T-helper 2 cell treated with Interferon-gamma antibody and Interleukin-4, amounts not matched to agents 100 ng/mL and 5 ng/mL, for 36 hours (primary cell): ENCODE data around the gene NTF3. TPM values are rescaled to one million over a fixed set of nuclear protein-coding genes. Genes with fewer than 3 reads are reported as not detected.

Experiments used
- intact Hi-C: fragments of 100-400 bp; cut with micrococcal nuclease; formaldehyde crosslinking; loops from one replicate; pipeline ENCODE4 v1.15.1; 2023
- total RNA-seq: library from RNA; stranded (reverse); gene quantifications from 2 replicates; pipeline ENCODE4 v1.2.3, GENCODE V29; 2022

NTF3 gene
- total RNA-seq, 1 donor from 2014 or later, result not detected

DNA sequence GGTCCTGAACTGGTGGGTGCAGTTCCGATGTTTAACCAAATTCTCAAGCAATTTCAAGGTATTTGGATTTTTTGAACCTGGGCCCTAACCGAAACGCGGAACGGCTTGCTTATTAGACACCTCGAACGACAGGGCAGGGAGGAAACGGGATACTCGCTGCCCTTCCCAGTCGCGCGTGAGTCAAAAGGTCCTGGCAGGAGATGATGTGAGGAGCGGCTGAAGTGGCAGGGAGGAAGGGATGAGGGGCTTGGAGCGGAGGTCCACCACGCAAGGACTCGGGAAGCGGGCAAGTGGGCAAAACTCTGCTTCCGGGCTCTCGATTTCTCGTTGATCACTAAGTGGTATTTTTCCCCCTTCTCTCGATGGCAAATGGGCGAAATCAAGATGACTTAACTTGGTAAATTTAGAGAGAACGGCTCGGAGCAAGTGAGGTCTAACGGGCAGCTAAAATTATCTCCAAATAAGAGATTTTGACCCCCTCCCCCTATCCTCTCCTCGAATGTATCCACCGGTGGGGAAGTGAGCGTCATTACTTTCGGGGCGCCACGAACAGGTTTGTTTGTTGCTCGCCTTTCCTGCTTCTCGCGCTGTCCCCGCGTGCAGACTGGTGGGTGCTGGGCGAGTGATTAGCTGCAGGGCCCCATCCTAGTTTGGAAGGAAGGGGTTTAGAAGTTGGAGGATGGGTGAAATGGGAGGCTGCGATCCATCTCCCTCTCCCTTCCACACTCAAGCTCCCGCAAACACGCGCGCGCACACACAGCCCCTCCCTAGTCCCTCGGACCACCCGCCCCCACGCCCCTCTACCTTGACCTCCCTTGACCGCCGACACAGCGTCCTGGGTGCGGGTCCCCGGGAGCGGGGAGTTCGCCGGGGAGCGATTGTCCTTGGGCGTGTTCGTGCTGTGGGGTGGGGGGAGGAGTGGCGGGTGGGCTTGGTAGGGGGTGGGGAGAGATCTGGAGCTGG lies 986 bp upstream of the NTF3 start:
- intact Hi-C loops, result no loop called here

DNA sequence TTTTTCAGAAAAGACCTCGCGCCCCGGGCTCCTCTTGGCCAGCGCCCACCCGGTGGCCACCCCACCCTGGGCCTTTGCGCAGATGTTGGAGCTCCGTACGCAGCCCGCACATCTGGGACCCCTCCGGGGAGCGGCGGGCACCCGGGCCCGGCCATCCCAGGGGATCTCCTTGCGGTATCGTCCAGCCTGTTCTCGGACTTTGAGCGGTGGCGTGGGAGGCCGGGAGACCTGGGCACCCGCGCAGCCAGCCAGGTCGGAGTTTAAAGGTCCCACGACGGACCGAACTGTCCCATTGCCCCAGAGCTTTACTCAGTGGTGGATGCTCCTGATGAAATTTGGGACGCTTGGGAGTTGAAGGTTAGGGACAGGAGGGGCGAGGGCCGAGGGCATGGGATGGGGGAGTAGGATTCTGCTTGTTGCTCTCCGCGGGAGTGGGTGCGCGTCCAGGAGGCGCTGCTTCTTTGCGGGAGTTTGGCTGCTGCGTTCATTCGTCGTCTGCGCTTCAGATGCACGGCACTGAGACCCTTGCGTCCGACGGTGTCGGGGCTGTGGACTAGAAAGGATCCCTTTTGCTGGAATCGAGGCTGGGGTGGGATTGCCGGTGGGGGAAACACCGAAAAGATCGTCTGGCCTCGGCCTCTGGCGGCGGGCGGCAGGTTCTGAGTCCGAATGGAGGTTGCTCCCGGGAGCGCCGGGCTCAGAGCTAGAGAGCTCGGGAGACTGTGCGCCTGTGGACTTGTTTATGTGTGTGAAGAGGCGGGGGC lies 1.4 kb downstream of the NTF3 start:
- intact Hi-C loops, result no loop called here

DNA sequence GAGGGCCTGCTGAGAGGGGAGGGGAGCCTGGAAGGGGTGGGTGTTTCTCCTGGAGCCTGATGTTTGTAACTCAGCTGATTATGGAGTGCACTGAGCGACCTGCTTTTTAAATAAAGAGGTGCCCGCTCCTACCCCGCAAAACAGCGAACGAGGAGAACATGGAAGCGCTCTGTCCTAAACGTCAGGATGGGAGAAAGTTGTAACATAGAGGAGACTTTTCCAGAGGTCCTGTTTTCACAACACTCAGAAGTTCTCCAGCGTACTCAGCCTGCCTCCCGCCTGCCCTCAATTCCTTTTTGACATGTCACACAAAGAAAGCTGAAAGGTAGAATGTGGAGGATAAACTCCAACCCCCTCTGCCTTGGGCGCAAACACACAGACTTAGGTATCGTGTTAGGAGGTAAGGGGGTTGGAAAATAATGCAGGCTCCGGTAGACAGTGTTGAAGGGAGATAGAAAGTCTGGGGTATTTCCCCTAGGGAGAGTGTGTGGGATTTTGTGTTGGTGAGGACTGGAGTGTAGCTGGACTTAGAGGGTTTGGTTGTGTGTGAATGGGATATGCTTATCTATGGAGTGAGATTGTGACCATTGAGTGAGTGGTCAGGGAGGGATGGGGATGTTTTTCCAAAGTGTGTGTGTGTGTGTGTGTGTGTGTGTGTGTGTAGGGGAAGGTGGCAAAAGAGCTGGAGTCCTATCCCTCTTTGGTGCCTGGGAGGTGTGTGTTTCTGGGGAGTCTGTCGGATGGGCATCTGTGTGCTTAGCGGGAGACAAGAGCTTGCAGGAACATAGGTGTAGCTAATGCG lies 2.1 kb downstream of the NTF3 start:
- intact Hi-C loops, result no loop called here

DNA sequence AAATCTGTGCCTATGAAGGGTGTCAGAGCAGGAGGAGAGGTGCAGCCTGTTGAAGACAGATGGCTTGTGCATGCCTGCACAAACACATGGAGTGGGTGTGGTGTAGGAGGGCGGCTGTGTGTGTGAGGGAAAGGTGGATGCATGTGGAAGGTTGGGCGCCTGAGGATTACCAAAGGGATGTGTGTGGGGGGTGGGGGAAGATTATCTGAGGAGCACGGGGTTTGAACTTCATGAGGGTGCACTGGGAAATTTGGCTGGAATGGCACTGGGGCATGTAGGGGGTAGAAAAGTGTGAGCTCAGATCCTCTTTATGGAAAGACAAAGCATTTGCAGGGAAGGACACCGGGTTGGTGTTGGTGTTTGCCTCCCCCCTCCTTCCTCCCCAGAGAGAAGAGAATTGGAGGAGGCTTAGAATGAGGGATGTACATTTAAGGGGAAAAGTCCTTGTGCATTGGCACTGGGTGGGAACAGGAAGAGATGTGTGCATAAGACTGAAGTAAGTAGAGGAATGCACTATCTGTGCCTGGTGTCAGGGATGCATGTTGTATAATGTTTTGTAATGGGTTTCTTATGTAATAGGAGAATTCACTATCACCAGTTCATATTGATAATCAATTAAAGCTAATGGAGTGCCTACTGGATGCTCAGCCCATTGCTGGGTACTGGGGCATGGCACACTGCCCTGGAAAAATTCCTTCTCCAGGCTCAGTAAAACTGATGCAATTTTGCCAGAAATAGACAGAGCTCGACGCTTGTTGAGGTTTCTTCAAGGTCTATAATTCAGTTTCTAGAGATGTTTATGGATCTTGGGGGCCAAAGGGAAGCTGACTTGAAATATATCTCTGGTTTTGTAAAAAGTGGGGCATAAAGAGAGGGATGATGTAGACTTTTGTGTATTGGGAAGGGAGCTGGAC lies 3.0 kb downstream of the NTF3 start:
- intact Hi-C loops, result no loop called here

DNA sequence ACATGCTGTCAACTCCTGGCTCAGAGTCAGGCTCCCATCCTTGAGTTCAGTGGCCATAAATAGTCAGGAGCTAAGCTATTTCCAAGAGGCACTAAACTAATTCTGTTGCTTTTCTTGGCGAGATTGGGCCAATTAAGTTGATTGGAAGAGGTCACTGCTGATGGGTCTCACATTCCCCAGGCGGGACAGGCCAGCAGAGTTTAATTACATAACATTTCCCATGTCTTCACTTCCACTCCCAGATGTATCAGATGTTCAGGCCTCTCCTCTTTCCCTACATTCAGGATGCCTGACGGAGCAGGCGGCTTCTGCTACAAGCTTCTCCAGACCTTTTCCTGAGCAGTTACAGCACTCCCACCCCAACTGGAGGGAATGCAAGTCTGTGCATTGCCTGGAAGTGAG lies 5.3 kb downstream of the NTF3 start:
- intact Hi-C loops, result no loop called here

DNA sequence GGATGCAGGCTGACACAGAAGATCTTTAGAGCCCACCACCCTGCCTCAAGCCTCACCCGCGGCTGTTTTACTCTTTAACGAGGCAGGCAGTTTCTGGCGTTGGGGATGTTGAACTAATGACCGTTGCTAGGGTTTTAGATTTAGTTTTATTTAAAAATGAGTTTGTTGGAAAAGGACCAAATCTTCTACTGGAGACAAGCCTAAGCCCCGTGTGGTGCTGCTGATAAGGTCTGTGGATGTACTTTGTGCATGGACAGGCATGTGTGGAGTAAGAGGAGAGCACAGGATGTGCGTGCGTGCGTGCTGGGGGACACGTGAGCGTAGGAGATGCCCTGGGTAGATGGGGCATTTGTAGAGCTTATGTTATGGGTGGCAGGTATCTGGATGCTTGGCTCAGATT lies 5.7 kb downstream of the NTF3 start:
- intact Hi-C loops, result no loop called here

DNA sequence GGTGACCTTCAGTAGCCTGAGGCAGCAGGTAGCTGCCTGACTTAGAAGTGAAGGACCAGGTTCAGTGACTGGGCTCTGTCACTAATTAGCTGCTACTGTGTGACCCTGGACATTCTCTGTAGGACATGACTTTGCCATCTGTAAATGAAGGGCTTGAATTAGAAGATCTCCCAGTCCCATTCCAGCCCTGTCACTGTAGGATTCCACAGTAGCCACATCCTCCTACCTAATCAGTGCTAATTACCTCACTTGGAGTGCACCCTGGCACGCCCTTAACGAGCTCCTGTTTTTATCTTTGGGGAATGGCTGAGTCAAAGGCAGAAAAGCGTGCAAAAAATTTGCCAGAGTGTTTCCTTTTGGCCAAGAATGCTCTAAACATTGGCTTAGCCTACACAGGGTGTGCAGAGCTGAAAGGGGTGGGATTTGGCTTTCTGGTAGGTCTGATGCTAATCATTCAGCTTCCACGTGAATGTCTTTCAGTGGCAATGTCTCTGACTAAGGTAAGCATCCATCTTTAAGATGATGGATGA lies 6.8 kb downstream of the NTF3 start:
- intact Hi-C loops, result no loop called here

DNA sequence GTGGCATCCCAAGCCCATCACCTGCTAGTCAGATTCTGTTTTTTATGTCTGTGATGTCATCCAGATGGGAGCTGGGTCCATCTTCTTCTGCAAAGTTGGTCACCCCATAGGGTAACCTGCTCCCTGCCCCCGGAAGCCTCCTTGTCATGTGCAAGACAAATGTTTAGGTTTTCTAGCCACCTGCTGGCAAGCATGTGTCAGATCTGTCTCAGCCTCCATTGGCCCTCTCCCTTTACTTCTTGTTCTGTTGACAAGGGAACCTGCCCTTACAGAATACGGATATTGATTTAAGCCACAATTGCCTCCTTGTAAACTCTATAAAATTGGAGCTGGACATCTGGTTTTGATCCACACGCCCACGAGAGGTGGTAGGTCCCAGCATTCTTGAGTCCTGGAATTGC lies 7.5 kb downstream of the NTF3 start:
- intact Hi-C loops, result no loop called here

DNA sequence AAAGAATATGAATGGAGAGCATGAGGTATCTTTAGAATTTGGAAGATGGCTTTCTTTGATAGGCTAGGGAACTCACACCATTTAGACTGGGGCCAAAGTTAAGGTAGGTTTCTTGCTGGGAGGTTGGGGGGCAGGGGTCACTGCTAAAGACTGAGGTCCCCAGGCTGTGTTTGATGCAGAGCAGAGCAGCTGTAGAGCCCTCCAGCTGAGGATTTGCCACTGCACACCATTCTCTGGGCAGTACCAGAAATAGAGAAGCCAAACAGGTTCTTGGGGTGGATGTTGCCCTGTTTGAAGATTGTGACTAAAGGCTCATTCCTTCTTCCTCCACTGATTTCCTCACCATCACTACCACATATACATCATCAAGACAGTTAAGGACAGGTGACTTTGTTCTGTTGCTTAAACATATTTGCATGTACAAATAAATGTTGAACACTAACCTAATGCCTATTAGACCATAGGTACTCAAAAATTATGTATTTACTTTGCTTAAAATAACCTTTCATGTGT lies 7.9 kb downstream of the NTF3 start:
- intact Hi-C loops, result no loop called here

DNA sequence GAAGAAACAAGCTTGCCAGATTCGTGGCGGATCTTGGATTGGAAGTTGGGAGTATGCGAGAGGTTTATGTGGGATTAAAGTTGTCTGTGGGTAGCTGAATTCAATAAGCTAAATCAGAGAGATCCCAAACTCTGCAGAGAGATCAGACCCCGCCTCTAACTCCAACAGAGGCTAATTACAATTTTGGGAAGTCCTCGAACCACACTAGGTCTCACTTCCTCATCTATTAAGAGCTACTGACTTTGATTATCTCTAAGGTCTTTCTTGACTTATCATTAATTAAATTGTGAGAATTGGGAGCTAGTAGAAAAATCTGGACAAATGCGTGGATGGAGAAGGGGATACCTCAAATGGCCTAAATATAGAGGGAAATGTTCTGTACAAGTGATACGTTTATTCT lies 9.1 kb downstream of the NTF3 start:
- intact Hi-C loops, result no loop called here

DNA sequence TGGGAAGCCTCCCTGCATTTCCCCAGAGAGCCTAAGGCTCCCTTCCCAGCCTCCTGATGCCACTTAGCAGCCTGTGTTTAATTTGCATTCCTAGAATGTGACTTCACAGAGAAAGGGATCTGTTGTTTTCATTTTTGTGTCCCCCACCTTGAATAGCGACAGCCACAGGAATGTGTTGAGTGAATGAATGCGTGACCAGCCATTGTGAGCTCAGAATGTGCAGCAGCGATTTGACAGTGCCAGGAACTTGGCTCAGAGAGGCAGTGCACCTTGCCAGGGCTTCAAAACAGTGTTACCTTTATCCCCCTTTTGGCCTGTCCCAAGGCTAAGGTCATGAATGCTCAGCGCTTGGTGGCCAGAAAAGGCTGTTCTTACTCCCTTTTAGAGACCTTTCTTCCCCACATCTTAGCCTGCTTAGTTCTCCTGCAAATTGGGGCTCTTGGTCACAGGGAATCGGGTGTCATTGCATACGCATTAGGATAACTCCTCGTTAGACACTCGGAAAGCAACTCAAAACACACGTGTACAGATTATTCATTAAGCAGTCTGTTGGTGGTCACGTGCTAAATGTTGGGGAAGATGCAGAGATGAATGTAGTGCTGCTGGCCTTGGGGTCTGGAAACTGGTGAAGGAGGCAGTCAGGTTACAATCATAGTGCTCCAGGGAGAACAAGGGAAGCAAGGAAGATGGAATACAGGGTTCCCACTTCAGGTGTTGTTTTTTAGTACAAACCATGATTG lies 9.8 kb downstream of the NTF3 start:
- intact Hi-C loops, result no loop called here

DNA sequence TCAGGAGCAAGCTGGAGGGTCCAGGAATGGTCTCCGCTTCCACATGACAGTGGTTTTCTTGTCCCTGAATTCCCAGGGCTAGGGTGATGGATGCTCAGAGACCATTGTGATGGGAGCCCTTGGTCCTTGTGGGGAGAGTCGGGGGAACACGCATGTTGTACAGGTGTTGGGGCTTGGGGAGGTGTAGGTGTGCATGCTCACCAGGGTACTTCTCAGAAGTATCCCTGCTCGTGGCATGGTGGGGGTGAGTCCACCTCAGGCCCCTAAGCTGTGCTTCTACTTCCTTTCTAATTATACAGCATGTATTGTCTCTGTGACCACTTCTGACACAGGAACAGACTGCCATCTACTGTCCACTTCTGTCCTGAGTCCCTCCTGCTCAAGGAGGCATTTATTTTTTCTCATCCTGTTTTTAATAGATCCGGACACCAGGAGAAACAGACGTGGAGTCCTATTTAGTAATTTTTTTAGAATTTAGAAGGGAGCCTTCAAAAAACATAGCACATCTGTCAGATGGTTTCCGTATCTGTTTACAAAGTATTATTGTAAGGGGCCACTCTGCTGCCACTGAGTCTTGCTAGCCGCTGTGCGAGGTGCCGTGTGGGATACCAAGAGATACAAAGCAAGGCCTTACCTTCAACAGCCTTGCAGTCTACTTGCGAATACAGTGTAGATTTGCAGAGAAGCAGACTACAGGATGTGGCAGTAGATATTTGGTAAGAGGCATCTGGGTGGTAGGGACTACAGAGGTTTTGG lies 10.5 kb downstream of the NTF3 start:
- intact Hi-C loops, result no loop called here

DNA sequence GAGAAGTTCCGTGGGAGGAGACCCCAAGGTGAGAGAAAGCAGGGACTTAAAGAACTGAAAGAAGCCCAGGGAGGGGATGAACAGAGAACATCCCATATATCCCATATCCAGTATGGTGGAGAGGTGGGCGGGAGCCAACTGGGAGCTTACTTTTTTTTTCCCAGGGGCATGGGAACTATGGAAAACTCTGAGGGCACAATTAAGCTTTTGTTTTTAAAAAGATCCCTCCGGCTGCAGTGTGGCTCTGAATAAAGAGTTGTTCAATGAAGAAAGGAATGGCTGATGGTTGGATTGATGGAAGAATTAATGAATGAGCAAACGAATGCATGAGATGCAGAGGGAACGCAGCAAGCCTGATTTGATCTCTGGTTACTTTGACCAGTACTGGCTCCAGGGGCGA lies 12.6 kb downstream of the NTF3 start:
- intact Hi-C loops, result no loop called here

DNA sequence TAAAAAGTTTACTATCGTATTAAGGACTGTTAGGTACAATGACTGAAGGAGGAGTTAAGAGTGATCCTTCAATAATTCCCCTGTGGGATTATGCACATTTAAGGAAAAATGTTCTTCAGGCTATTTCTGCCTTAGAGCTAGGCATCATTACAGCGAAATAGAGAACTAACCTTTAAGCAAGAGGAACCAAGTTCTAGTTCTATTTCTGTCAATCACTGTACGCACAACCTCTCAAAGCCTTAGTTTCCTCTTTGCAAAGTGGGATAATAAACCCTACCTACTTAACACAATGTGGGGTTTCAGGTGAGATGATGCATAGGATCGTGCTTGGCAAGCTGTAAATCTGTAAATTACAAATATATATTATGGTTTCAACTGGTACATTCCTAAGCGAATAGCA lies 15.4 kb downstream of the NTF3 start:
- intact Hi-C loops, result no loop called here

DNA sequence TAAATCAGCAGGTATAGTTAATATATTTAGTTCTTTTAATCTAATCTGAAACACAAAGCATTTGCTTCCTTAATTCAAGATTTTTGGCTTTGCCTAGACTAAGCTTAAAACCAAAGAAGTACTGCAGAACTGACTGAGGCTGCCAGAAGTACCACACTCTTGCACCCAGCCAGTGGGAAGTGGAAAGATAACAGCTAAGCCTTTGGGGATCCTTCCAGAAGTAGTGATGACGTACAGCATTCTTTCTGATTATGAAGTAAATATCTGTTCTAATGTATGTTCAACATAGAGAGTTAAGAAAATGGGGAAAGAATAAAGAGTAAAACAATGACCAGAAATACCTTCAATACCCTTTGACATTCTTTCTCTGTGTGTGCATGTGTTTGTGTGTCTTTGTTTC lies 19.3 kb downstream of the NTF3 start:
- intact Hi-C loops, result no loop called here

DNA sequence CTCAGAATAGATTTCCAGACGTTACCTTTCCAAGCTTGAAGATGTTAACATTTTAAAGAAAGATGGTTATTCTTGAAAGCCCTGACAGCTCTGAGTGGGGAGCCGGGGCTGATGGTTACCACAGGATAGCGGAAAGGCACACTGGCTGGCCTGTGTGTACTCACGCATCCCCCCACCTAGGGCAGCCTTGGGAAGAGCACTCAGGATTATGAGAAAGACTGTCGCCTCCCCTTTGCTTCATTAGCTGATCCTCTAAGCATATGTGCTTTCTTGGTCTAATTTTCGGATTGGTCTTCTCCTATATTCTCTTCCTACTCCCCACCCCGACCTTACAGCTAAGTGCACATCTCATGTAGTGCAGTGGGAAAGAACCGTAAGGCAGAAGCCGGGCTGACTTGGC lies 20.7 kb downstream of the NTF3 start:
- intact Hi-C loops, result no loop called here

DNA sequence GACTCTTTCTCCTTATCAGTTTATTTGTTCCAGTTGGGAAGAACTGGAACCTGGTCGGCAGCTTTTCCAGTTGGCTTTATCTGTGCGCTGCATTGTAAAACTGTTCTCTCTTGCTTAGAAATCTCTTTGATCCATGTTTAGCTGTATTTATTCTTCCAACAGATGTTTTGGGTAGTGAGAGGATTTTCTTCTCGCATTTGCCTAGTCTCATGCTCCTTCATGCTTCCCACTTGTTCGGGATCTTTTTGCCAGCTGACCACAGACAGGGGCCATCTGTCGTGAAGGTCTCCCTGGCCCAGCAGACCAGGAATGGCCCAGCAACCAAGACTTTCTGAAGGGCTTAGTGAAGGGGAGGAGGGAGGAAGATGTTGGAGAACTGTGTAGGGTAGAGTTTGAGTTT lies 21.6 kb downstream of the NTF3 start:
- intact Hi-C loops, result no loop called here

DNA sequence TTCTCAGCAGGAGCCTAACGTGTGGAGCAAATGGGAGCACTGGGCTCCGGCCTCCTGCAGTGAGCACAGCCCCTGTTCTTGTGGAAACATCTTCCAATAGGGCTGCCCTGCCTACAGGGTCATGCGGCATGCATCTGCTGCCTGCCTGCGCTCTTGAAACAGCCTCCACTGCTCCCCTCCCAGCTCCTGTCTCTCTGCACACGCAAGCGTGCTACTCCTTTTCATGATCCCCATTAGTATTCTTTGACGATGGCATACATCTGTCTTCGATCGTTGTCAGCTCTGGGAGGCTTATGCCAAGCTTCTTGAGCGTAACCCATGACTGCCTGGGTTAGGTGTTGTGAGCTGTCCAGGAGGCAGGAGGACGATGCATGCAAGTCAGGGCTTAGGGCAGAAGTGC lies 23.1 kb downstream of the NTF3 start:
- intact Hi-C loops, result no loop called here

DNA sequence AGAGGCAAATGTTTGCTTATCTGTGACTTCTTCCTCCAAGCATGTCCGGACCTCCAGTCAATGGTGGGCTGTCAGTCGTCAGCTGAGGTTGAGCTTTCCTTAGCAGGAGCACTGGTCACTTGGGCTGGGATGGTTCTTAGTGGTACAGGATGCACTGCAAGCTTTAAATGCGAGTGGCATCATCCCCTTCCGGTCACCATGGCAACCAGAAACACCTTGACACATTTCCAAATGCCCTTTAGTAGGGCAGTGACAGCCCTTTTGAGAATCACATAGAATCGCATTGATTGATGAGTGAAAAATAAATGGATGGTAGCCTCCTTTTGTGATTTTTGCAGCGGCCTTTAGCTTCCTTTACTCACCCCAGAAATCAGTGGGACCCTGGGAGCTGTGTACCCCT lies 24.1 kb downstream of the NTF3 start:
- intact Hi-C loops, result no loop called here
